Germinal center (tissue), 1 donor: ENCODE results near the gene CACNA1E.

Experiments
- DNase-seq: peaks from one replicate; pipeline ENCODE4 v3.0.0; 2012; ENCODE audit warnings: mixed read lengths, low spot score

CACNA1E gene

GRCh38 chr1:181483285-181484195 is at the start of gene CACNA1E:
Gene CACNA1E, plus strand, starts transcription at chr1:181483517. Its CDS starts 228 bp downstream, at chr1:181483745.
- DNase-seq = no peak

GRCh38 chr1:181433931-181434330 is 49.4 kb upstream of the CACNA1E start:
- DNase-seq = no peak

GRCh38 chr1:181438013-181438412 is 45.3 kb upstream of the CACNA1E start:
- no peak for DNase-seq

GRCh38 chr1:181440510-181440909 is 42.8 kb upstream of the CACNA1E start:
- DNase-seq = no peak

GRCh38 chr1:181442181-181442525 is 41.2 kb upstream of the CACNA1E start:
- no peak for DNase-seq

- DNase-seq = no peak
Observed at GRCh38 chr1:181443231-181443853, 40.0 kb upstream of the CACNA1E start.

- DNase-seq = no peak
Observed at GRCh38 chr1:181445436-181445835, 37.9 kb upstream of the CACNA1E start.

- DNase-seq = no peak
Observed at GRCh38 chr1:181448461-181448860, 34.9 kb upstream of the CACNA1E start.

GRCh38 chr1:181451661-181452230 is 31.6 kb upstream of the CACNA1E start:
- DNase-seq = no peak

- no peak for DNase-seq
Observed at GRCh38 chr1:181452746-181453145, 30.6 kb upstream of the CACNA1E start.

- no peak for DNase-seq
Observed at GRCh38 chr1:181453541-181454201, 29.6 kb upstream of the CACNA1E start.

- no peak for DNase-seq
Observed at GRCh38 chr1:181456551-181456950, 26.8 kb upstream of the CACNA1E start.

GRCh38 chr1:181458419-181458818 is 24.9 kb upstream of the CACNA1E start:
- no peak for DNase-seq

GRCh38 chr1:181459067-181459466 is 24.2 kb upstream of the CACNA1E start:
- DNase-seq = no peak

GRCh38 chr1:181469829-181470228 is 13.5 kb upstream of the CACNA1E start:
- no peak for DNase-seq

- no peak for DNase-seq
Observed at GRCh38 chr1:181475580-181475979, 7.7 kb upstream of the CACNA1E start.

- DNase-seq = no peak
Observed at GRCh38 chr1:181476581-181476980, 6.7 kb upstream of the CACNA1E start.

- DNase-seq = no peak
Observed at GRCh38 chr1:181478306-181478705, 5.0 kb upstream of the CACNA1E start.

GRCh38 chr1:181479137-181479745 is 4.1 kb upstream of the CACNA1E start:
- peak; percentile 57 for DNase-seq

GRCh38 chr1:181482001-181482430 is 1.3 kb upstream of the CACNA1E start:
- DNase-seq = no peak

GRCh38 chr1:181482521-181483284 is 614 bp upstream of the CACNA1E start:
- DNase-seq = peak; percentile 50
